C4-2B (cell line): ENCODE results near the gene TANC1.

ENCODE experiments used
- CTCF ChIP-seq: fragments of 450-650 bp; conservative IDR thresholded peaks from 2 replicates; pipeline ENCODE4 v1.5.1; 2017; ENCODE audit warnings: mild to moderate bottlenecking
- ZFX ChIP-seq: fragments of 450-650 bp; IDR thresholded peaks from 2 replicates; pipeline ENCODE4 v1.6.1; 2017

GRCh38 chr2:159051661-159052060 is 83.2 kb downstream of the TANC1 start:
- TF ChIP-seq CTCF (no peak), ZFX (no peak)
